HepG2 (cell line): ENCODE results near the gene WNT1. TPM values are rescaled to one million over a fixed set of nuclear protein-coding genes. Genes with fewer than 3 reads are reported as not detected.

Source experiments
- CERS6 ChIP-seq: sonication (generic); formaldehyde crosslinking; IDR thresholded peaks from 2 replicates; pipeline ENCODE4 v1.5.0; 2020; ENCODE audit warnings: missing genetic modification reagents
- CREB1 ChIP-seq, 2 experiments: fragments of 450-650 bp in 1 of 2; IDR thresholded peaks; 2 replicates each; pipeline ENCODE4 v1.6.1; 2016 to 2017; ENCODE audit warnings: control low read depth in 1 of 2, mild to moderate bottlenecking in 1 of 2, missing compliant biosample characterization in 1 of 2, missing genetic modification characterization in 1 of 2
- FOXA1 ChIP-seq, 2 experiments: fragments of 450-650 bp in 1 of 2; sonication (generic) in 1 of 2; formaldehyde crosslinking in 1 of 2; IDR thresholded peaks; 2 replicates each; pipeline versions ENCODE4 v1.4.0 to v1.6.1; 2016 to 2020; ENCODE audit warnings: missing genetic modification reagents in 1 of 2
- HNRNPL ChIP-seq: fragments of 200-400 bp; formaldehyde crosslinking; IDR thresholded peaks from 2 replicates; pipeline ENCODE4 v1.6.1; 2017; ENCODE audit warnings: mild to moderate bottlenecking, low read depth, low read length
- POGK ChIP-seq: sonication (generic); formaldehyde crosslinking; conservative IDR thresholded peaks from 2 replicates; pipeline ENCODE4 v1.8.0; 2022; ENCODE audit warnings: mild to moderate bottlenecking, moderate library complexity, missing genetic modification reagents
- POLR2AphosphoS2 ChIP-seq: IDR thresholded peaks from 2 replicates; pipeline ENCODE4 v1.6.1; 2011; ENCODE audit warnings: low read depth, low read length, improper control_type of control experiment
- SALL2 ChIP-seq: sonication (generic); formaldehyde crosslinking; IDR thresholded peaks from 2 replicates; pipeline ENCODE4 v1.8.1; 2023; ENCODE audit warnings: mild to moderate bottlenecking, missing genetic modification reagents, inconsistent platforms
- USF2 ChIP-seq, 2 experiments: sonication (generic) in 1 of 2; formaldehyde crosslinking in 1 of 2; IDR thresholded peaks; 2 replicates each; pipeline versions ENCODE4 v1.5.1 to v1.6.1; 2011 to 2020; ENCODE audit warnings: borderline replicate concordance in 1 of 2, low read depth in 1 of 2, low read length in 1 of 2, mild to moderate bottlenecking in 1 of 2, missing genetic modification reagents in 1 of 2, moderate library complexity in 1 of 2
- ZFP36L2 ChIP-seq: sonication (generic); formaldehyde crosslinking; IDR thresholded peaks from 2 replicates; pipeline ENCODE4 v1.4.0; 2020; ENCODE audit warnings: missing genetic modification reagents
- ZFP82 ChIP-seq: sonication (generic); formaldehyde crosslinking; IDR thresholded peaks from 2 replicates; pipeline ENCODE4 v1.5.1; 2020; ENCODE audit warnings: mild to moderate bottlenecking, missing genetic modification reagents, borderline replicate concordance
- ZFP91 ChIP-seq: sonication (generic); formaldehyde crosslinking; IDR thresholded peaks from 2 replicates; pipeline ENCODE4 v1.9.0; 2022; ENCODE audit warnings: missing genetic modification reagents, mild to moderate bottlenecking, borderline replicate concordance
- ZHX1 ChIP-seq: sonication (generic); formaldehyde crosslinking; IDR thresholded peaks from 2 replicates; pipeline ENCODE4 v1.8.1; 2022; ENCODE audit warnings: low read depth, mild to moderate bottlenecking, missing genetic modification reagents
- ZMAT3 ChIP-seq: sonication (generic); formaldehyde crosslinking; conservative IDR thresholded peaks from 2 replicates; pipeline ENCODE4 v1.7.0; 2021; ENCODE audit warnings: missing genetic modification reagents
- ZNF329 ChIP-seq: sonication (generic); formaldehyde crosslinking; IDR thresholded peaks from 2 replicates; pipeline ENCODE4 v1.9.0; 2021; ENCODE audit warnings: low read depth, mild to moderate bottlenecking, missing genetic modification reagents
- ZNF563 ChIP-seq: sonication (generic); formaldehyde crosslinking; IDR thresholded peaks from 2 replicates; pipeline ENCODE4 v1.8.0; 2022; ENCODE audit warnings: mild to moderate bottlenecking, moderate library complexity, missing genetic modification reagents
- ZNF616 ChIP-seq: sonication (generic); formaldehyde crosslinking; IDR thresholded peaks from 2 replicates; pipeline ENCODE4 v1.5.0; 2020; ENCODE audit warnings: low read depth, mild to moderate bottlenecking, missing genetic modification reagents
- ZNF674 ChIP-seq: sonication (generic); formaldehyde crosslinking; IDR thresholded peaks from 2 replicates; pipeline ENCODE4 v1.5.0; 2020; ENCODE audit warnings: low read depth, mild to moderate bottlenecking, missing genetic modification reagents
- polyA plus RNA-seq, 8 experiments: library from polyadenylated mRNA; depleted of rRNA in 3 of 8; stranded (reverse) in 7 of 8; unstranded in 1 of 8; fragments of >200 nt; fragmentation: Illumina TruSeq in 4 of 8; extraction: Trizol in 4 of 8; gene quantifications; 2 replicates each; pipeline versions ENCODE4 v1.2.1 to v1.2.3, GENCODE V29; 2011 to 2016; ENCODE audit warnings: low read depth in 4 of 8, missing spikeins in 1 of 8, mixed read lengths in 1 of 8; ENCODE audit not compliant: insufficient read depth in 1 of 8
- total RNA-seq, 5 experiments: library from RNA; depleted of rRNA; stranded (reverse); fragments of >200 nt; fragmentation: Illumina TruSeq; extraction: Trizol; gene quantifications; 2 replicates each; pipeline ENCODE4 v1.2.3, GENCODE V29; 2016; ENCODE audit warnings: low read depth in 1 of 5

Gene WNT1
- total and polyA plus RNA-seq, 2 of the 13 experiments (the other 11 are each of a cell fraction or from before 2014, with no cell fraction given) = not detected

GRCh38 chr12:48956279-48957140 lies 21.6 kb upstream of the WNT1 start (continued):
- TF ChIP-seq USF2 (IDR thresholded peaks at IDR 0.05; ENCODE audit: low read depth, low read length) = no peak
- TF ChIP-seq USF2 (CRISPR knock-in tag; IDR thresholded peaks at IDR 0.05; ENCODE audit: borderline replicate concordance) = peak; percentile 28; the same call in 1 of the 2 replicates
- 0 out of 2 replicates have a peak, but pooled peaks have one; percentile 21 for TF ChIP-seq ZNF329 (CRISPR knock-in tag)
- 0 out of 2 replicates have a peak, but pooled peaks have one; percentile 37 for TF ChIP-seq ZNF674 (CRISPR knock-in tag)
- TF ChIP-seq ZMAT3 = 0 out of 2 replicates have a peak, but pooled peaks have one; percentile 3
- no peak for TF ChIP-seq ZFP91
- TF ChIP-seq ZNF563 (CRISPR knock-in tag) = 0 out of 2 replicates have a peak, but pooled peaks have one; percentile 33
- TF ChIP-seq ZFP82 (CRISPR knock-in tag) = no peak
- TF ChIP-seq SALL2 (CRISPR knock-in tag) = no peak
- TF ChIP-seq CREB1 (IDR thresholded peaks at IDR 0.05) = no peak
- peak; percentile 54 for TF ChIP-seq CREB1 (CRISPR knock-in tag; IDR thresholded peaks at IDR 0.05)
- no peak for TF ChIP-seq CERS6 (CRISPR knock-in tag)
- no peak for TF ChIP-seq FOXA1 (IDR thresholded peaks at IDR 0.05)
- no peak for TF ChIP-seq FOXA1 (CRISPR knock-in tag; IDR thresholded peaks at IDR 0.05)
- TF ChIP-seq ZHX1 (CRISPR knock-in tag) = no peak
- no peak for TF ChIP-seq POGK (CRISPR knock-in tag)
- TF ChIP-seq HNRNPL = no peak
- 0 out of 2 replicates have a peak, but pooled peaks have one; percentile 5 for TF ChIP-seq ZNF616
- TF ChIP-seq POLR2AphosphoS2 = no peak
- no peak for TF ChIP-seq ZFP36L2
